Astrocyte (in vitro differentiated cells and primary cell): Measurements from ENCODE around the gene RNF152. TPM values are rescaled to one million over a fixed set of nuclear protein-coding genes. Genes with fewer than 3 reads are reported as not detected.

Source experiments
- DNase-seq: peaks from one replicate; pipeline ENCODE4 v3.0.0-alpha.2; 2010; ENCODE audit warnings: low read depth
- FAIRE-seq: peaks from 2 replicates; lab custom pipeline; 2011; peaks lifted over from hg19 to GRCh38; lab: Jason Lieb, UNC
- H2AFZ ChIP-seq: 2 replicates; pipeline ENCODE4 v1.6.0; 2012; ENCODE audit warnings: low read depth, low read length, inconsistent platforms
- H3K27ac ChIP-seq: 2 replicates; pipeline ENCODE4 v1.5.1; 2011; ENCODE audit warnings: low read depth, low read length, inconsistent platforms
- H3K27me3 ChIP-seq: 2 replicates; pipeline ENCODE4 v1.6.0; 2011; ENCODE audit warnings: low read length, inconsistent platforms; ENCODE audit not compliant: insufficient read depth
- H3K36me3 ChIP-seq: 2 replicates; pipeline ENCODE4 v1.5.1; 2011; ENCODE audit warnings: low read length, inconsistent platforms; ENCODE audit not compliant: insufficient read depth
- H3K4me1 ChIP-seq: 2 replicates; pipeline ENCODE4 v1.5.1; 2011; ENCODE audit warnings: low read length, inconsistent platforms; ENCODE audit not compliant: insufficient read depth
- H3K4me2 ChIP-seq: 2 replicates; pipeline ENCODE4 v1.6.0; 2012; ENCODE audit warnings: low read length, inconsistent platforms
- H3K4me3 ChIP-seq: 2 replicates; pipeline ENCODE4 v1.5.1; 2011; ENCODE audit warnings: low read depth, mild to moderate bottlenecking, low read length, inconsistent platforms; ENCODE audit not compliant: insufficient read depth
- H3K79me2 ChIP-seq: 2 replicates; pipeline ENCODE4 v1.6.0; 2012; ENCODE audit warnings: mild to moderate bottlenecking, low read length, inconsistent platforms; ENCODE audit not compliant: insufficient read depth
- H3K9ac ChIP-seq: 2 replicates; pipeline ENCODE4 v1.6.0; 2012; ENCODE audit warnings: mild to moderate bottlenecking, low read length, inconsistent platforms
- H3K9me3 ChIP-seq: 2 replicates; pipeline ENCODE4 v1.5.1; 2012; ENCODE audit warnings: low read depth, mild to moderate bottlenecking, low read length, inconsistent platforms; ENCODE audit not compliant: insufficient read depth
- H4K20me1 ChIP-seq: 2 replicates; pipeline ENCODE4 v1.6.0; 2012; ENCODE audit warnings: low read length, inconsistent platforms; ENCODE audit not compliant: insufficient read depth
- H3K27ac Mint-ChIP-seq: one replicate; pipeline ENCODE4 v1.8.0; 2021; ENCODE audit warnings: mild to moderate bottlenecking, mixed read lengths; ENCODE audit not compliant: unreplicated experiment
- H3K27me3 Mint-ChIP-seq: one replicate; pipeline ENCODE4 v1.8.0; 2021; ENCODE audit warnings: low read depth, mixed read lengths; ENCODE audit not compliant: unreplicated experiment
- H3K36me3 Mint-ChIP-seq: one replicate; pipeline ENCODE4 v1.8.0; 2021; ENCODE audit warnings: low read depth, mixed read lengths; ENCODE audit not compliant: unreplicated experiment
- H3K4me1 Mint-ChIP-seq: one replicate; pipeline ENCODE4 v1.8.0; 2021; ENCODE audit warnings: low read depth, mixed read lengths; ENCODE audit not compliant: unreplicated experiment
- H3K4me3 Mint-ChIP-seq: one replicate; pipeline ENCODE4 v1.8.0; 2021; ENCODE audit warnings: mild to moderate bottlenecking, moderate library complexity, mixed read lengths; ENCODE audit not compliant: unreplicated experiment
- H3K9me3 Mint-ChIP-seq: one replicate; pipeline ENCODE4 v1.8.0; 2021; ENCODE audit warnings: mild to moderate bottlenecking, mixed read lengths; ENCODE audit not compliant: unreplicated experiment
- CTCF ChIP-seq: IDR thresholded peaks from 2 replicates; pipeline ENCODE4 v1.5.1; 2011; ENCODE audit warnings: low read depth, mild to moderate bottlenecking, inconsistent platforms, low read length, moderate library complexity; ENCODE audit not compliant: insufficient read depth
- EZH2 ChIP-seq: IDR thresholded peaks from 2 replicates; pipeline ENCODE4 v1.6.1; 2012; ENCODE audit warnings: mild to moderate bottlenecking, low read length, inconsistent platforms; ENCODE audit not compliant: insufficient read depth
- total RNA-seq: library from RNA; stranded (reverse); gene quantifications from 2 replicates; pipeline ENCODE4 v1.2.1, GENCODE V29; 2021

The RNF152 gene
- total RNA-seq, 1 donor from 2014 or later, result 68.7 TPM

- H3K36me3 ChIP-seq, result no peaks in the 10 kb centered on the region
- H3K9me3 ChIP-seq, result no peaks in the 10 kb centered on the region
- Mint-ChIP-seq H3K27me3 (no peaks in the 10 kb centered on the region), H3K9me3 (no peaks in the 10 kb centered on the region), H3K27ac (no peak overlapping the region), H3K36me3 (peaks cover 14% of the 10 kb centered on the region), H3K4me1 (peaks cover 71% of the 10 kb centered on the region), H3K4me3 (no peak overlapping the region)
- FAIRE-seq (no peak), DNase-seq (no peak)
- H3K9ac ChIP-seq, result no peak overlapping the region
- H4K20me1 ChIP-seq, result peaks cover 56% of the 10 kb centered on the region
- H3K27ac ChIP-seq, result no peak overlapping the region
- peaks cover 4% of the 10 kb centered on the region for H3K4me1 ChIP-seq
- no peak overlapping the region for H2AFZ ChIP-seq
- TF ChIP-seq EZH2 (no peak), CTCF (no peak)
- H3K27me3 ChIP-seq, result no peaks in the 10 kb centered on the region
- H3K79me2 ChIP-seq, result peaks cover 28% of the 10 kb centered on the region
- H3K4me3 ChIP-seq, result no peak overlapping the region
- H3K4me2 ChIP-seq, result no peak overlapping the region
Observed at GRCh38 chr18:61827591-61827990, 65.2 kb downstream of the RNF152 start.

GRCh38 chr18:61825386-61825785 is 67.4 kb downstream of the RNF152 start:
- H3K9me3 Mint-ChIP-seq, result no peaks in the 10 kb centered on the region
- H4K20me1 ChIP-seq, result peaks cover 66% of the 10 kb centered on the region
- H3K36me3 ChIP-seq, result no peaks in the 10 kb centered on the region
- no peak overlapping the region for H2AFZ ChIP-seq
- peaks cover 34% of the 10 kb centered on the region for H3K79me2 ChIP-seq
- H3K4me3 ChIP-seq, result no peak overlapping the region
- peaks cover 4% of the 10 kb centered on the region for H3K4me1 ChIP-seq
- H3K9me3 ChIP-seq, result no peaks in the 10 kb centered on the region
- peaks cover 24% of the 10 kb centered on the region for H3K36me3 Mint-ChIP-seq
- no peaks in the 10 kb centered on the region for H3K27me3 ChIP-seq
- no peak overlapping the region for H3K4me3 Mint-ChIP-seq
- no peaks in the 10 kb centered on the region for H3K27me3 Mint-ChIP-seq
- H3K9ac ChIP-seq, result no peak overlapping the region
- DNase-seq, result peak; percentile 60
- no peak overlapping the region for H3K27ac ChIP-seq
- peak overlapping the region; percentile 87 for H3K27ac Mint-ChIP-seq
- no peak for TF ChIP-seq EZH2
- TF ChIP-seq CTCF, result no peak
- peaks cover 59% of the 10 kb centered on the region for H3K4me1 Mint-ChIP-seq
- peak; percentile 79 for FAIRE-seq
- no peak overlapping the region for H3K4me2 ChIP-seq

GRCh38 chr18:61824733-61825363 is 68.0 kb downstream of the RNF152 start:
- no peak overlapping the region for H3K4me2 ChIP-seq
- H3K4me3 Mint-ChIP-seq, result peak overlapping the region; percentile 68
- H3K4me3 ChIP-seq, result no peak overlapping the region

More at GRCh38 chr18:61824733-61825363, 68.0 kb downstream of the RNF152 start:
- Histone ChIP-seq H3K27ac (no peak overlapping the region), H3K4me1 (peaks cover 4% of the 10 kb centered on the region), H2AFZ (no peak overlapping the region), H3K27me3 (no peaks in the 10 kb centered on the region), H4K20me1 (peaks cover 63% of the 10 kb centered on the region), H3K9me3 (no peaks in the 10 kb centered on the region), H3K36me3 (no peaks in the 10 kb centered on the region), H3K79me2 (peaks cover 34% of the 10 kb centered on the region), H3K9ac (no peak overlapping the region)
- Mint-ChIP-seq H3K27me3 (no peaks in the 10 kb centered on the region), H3K36me3 (peaks cover 22% of the 10 kb centered on the region), H3K27ac (peak overlapping the region; percentile 87), H3K9me3 (no peaks in the 10 kb centered on the region), H3K4me1 (peaks cover 57% of the 10 kb centered on the region)
- no peak for TF ChIP-seq CTCF
- TF ChIP-seq EZH2, result no peak
- DNase-seq (no peak), FAIRE-seq (no peak)
